Neural cell (in vitro differentiated cells): ENCODE data around the gene MEGF11. TPM values are rescaled to one million over a fixed set of nuclear protein-coding genes. Genes with fewer than 3 reads are reported as not detected.

ENCODE experiments used
- H2AFZ ChIP-seq: fragments of 200-600, 300-800 bp; sonication (generic), shearing (Covaris generic); 2 replicates; pipeline ENCODE4 v1.6.0; 2014; ENCODE audit warnings: low read depth, mild to moderate bottlenecking, antibody characterized with exemption, low read length, moderate library complexity
- H3F3A ChIP-seq: fragments of 200-600 bp; shearing (Covaris generic); 2 replicates; pipeline ENCODE4 v1.6.1; 2016; ENCODE audit warnings: mild to moderate bottlenecking, moderate library complexity, mixed read lengths, antibody characterized with exemption, low read length; ENCODE audit not compliant: insufficient read depth, poor library complexity, severe bottlenecking
- H3K27ac ChIP-seq: fragments of 200-600, 300-800 bp; sonication (generic), shearing (Covaris generic); 2 replicates; pipeline ENCODE4 v1.5.1; 2014; ENCODE audit warnings: mild to moderate bottlenecking, low read length, moderate library complexity
- H3K27me3 ChIP-seq: fragments of 300-800, 200-600 bp; sonication (generic), shearing (Covaris generic); 2 replicates; pipeline ENCODE4 v1.6.0; 2014; ENCODE audit warnings: mild to moderate bottlenecking, low read depth, low read length, moderate library complexity; ENCODE audit not compliant: insufficient read depth
- H3K36me3 ChIP-seq: fragments of 300-800, 200-600 bp; sonication (generic), shearing (Covaris generic); 2 replicates; pipeline ENCODE4 v1.5.1; 2014; ENCODE audit warnings: mild to moderate bottlenecking, antibody characterized with exemption, low read length, moderate library complexity; ENCODE audit not compliant: insufficient read depth
- H3K4me2 ChIP-seq: fragments of 300-800, 200-600 bp; sonication (generic), shearing (Covaris generic); 2 replicates; pipeline ENCODE4 v1.6.0; 2014; ENCODE audit warnings: mild to moderate bottlenecking, low read length
- H3K4me3 ChIP-seq: fragments of 300-800, 200-600 bp; sonication (generic), shearing (Covaris generic); 2 replicates; pipeline ENCODE4 v1.5.1; 2014; ENCODE audit warnings: mild to moderate bottlenecking, low read length, moderate library complexity
- H3K79me2 ChIP-seq: fragments of 200-600 bp; shearing (Covaris generic); replicated peaks from 2 replicates; pipeline ENCODE4 v1.6.0; 2014; ENCODE audit warnings: mild to moderate bottlenecking, low read length, moderate library complexity; ENCODE audit not compliant: insufficient read depth
- H3K9ac ChIP-seq: fragments of 300-800, 200-600 bp; sonication (generic), shearing (Covaris generic); 2 replicates; pipeline ENCODE4 v1.6.1; 2016; ENCODE audit warnings: mild to moderate bottlenecking, low read length, mixed read lengths
- H3K9me2 ChIP-seq: fragments of 200-600 bp; shearing (Covaris generic); 2 replicates; pipeline ENCODE4 v1.6.1; 2016; ENCODE audit warnings: mild to moderate bottlenecking, low read length, mixed read lengths; ENCODE audit not compliant: insufficient read depth
- H3K9me3 ChIP-seq: fragments of 200-600, 300-800 bp; sonication (generic), shearing (Covaris generic); 2 replicates; pipeline ENCODE4 v1.6.1; 2016; ENCODE audit warnings: mild to moderate bottlenecking, mixed run types, low read length, moderate library complexity, mixed read lengths
- H4K20me1 ChIP-seq: fragments of 200-600 bp; shearing (Covaris generic); 2 replicates; pipeline ENCODE4 v1.6.1; 2016; ENCODE audit warnings: mild to moderate bottlenecking, mixed run types; ENCODE audit not compliant: insufficient read depth
- CTCF ChIP-seq: fragments of 450-650 bp; IDR thresholded peaks from 2 replicates; pipeline ENCODE4 v1.5.1; 2014; ENCODE audit warnings: antibody characterized with exemption, mild to moderate bottlenecking, moderate library complexity; ENCODE audit not compliant: poor library complexity, severe bottlenecking
- EP300 ChIP-seq: fragments of 450-650 bp; conservative IDR thresholded peaks from 2 replicates; pipeline ENCODE4 v1.6.1; 2014; ENCODE audit warnings: antibody characterized with exemption, mild to moderate bottlenecking, moderate library complexity; ENCODE audit not compliant: poor library complexity, severe bottlenecking
- EZH2 ChIP-seq: fragments of 200-600, 300-800 bp; shearing (Covaris generic), sonication (generic); IDR thresholded peaks from 2 replicates; pipeline ENCODE4 v1.6.1; 2014; ENCODE audit warnings: antibody characterized with exemption, low read length, borderline replicate concordance, mild to moderate bottlenecking; ENCODE audit not compliant: insufficient read depth, poor library complexity, severe bottlenecking
- MXI1 ChIP-seq: fragments of 450-650 bp; conservative IDR thresholded peaks from 2 replicates; pipeline ENCODE4 v1.6.1; 2014; ENCODE audit warnings: antibody characterized with exemption, mild to moderate bottlenecking; ENCODE audit not compliant: poor library complexity, severe bottlenecking
- POLR2AphosphoS5 ChIP-seq: IDR thresholded peaks from 2 replicates; pipeline ENCODE4 v1.6.1; 2012
- RAD21 ChIP-seq: fragments of 450-650 bp; conservative IDR thresholded peaks from 2 replicates; pipeline ENCODE4 v1.6.1; 2014; ENCODE audit warnings: antibody characterized with exemption, mild to moderate bottlenecking, moderate library complexity
- REST ChIP-seq: IDR thresholded peaks from 2 replicates; pipeline ENCODE4 v1.6.1; 2012; ENCODE audit warnings: borderline replicate concordance
- SMC3 ChIP-seq: fragments of 450-650 bp; conservative IDR thresholded peaks from 2 replicates; pipeline ENCODE4 v1.6.1; 2014; ENCODE audit warnings: antibody characterized with exemption, mild to moderate bottlenecking, moderate library complexity; ENCODE audit not compliant: poor library complexity
- TAF1 ChIP-seq: IDR thresholded peaks from 2 replicates; pipeline ENCODE4 v1.6.1; 2012; ENCODE audit warnings: low read depth
- polyA plus RNA-seq: library from polyadenylated mRNA; depleted of rRNA; stranded (reverse); fragments of >200 nt; gene quantifications from 2 replicates; pipeline ENCODE4 v1.2.3, GENCODE V29; 2014

The MEGF11 gene
- polyA plus RNA-seq, 1 donor from 2014 or later, result 0.64 TPM

GRCh38 chr15:66149871-66150270 is 103.7 kb downstream of the MEGF11 start:
- no peaks in the 10 kb centered on the region for H4K20me1 ChIP-seq
- no peaks in the 10 kb centered on the region for H3K36me3 ChIP-seq
- no peaks in the 10 kb centered on the region for H3K27me3 ChIP-seq
- no peak overlapping the region for H2AFZ ChIP-seq
- no peaks in the 10 kb centered on the region for H3K9me2 ChIP-seq
- H3K79me2 ChIP-seq, result no peaks in the 10 kb centered on the region
- no peak overlapping the region for H3K4me3 ChIP-seq
- H3K9me3 ChIP-seq, result no peaks in the 10 kb centered on the region
- H3K4me2 ChIP-seq, result no peak overlapping the region
- TF ChIP-seq RAD21 (no peak), SMC3 (no peak), TAF1 (no peak), EZH2 (no peak), EP300 (no peak), REST (no peak), POLR2AphosphoS5 (no peak), MXI1 (no peak), CTCF (no peak)
- H3K27ac ChIP-seq, result no peak overlapping the region
- no peak overlapping the region for H3K9ac ChIP-seq
- no peaks in the 10 kb centered on the region for H3F3A ChIP-seq

- Histone ChIP-seq H3K9ac (no peak overlapping the region), H3K4me2 (no peak overlapping the region), H3K27ac (no peak overlapping the region), H4K20me1 (no peaks in the 10 kb centered on the region), H2AFZ (no peak overlapping the region), H3K9me3 (no peaks in the 10 kb centered on the region), H3K36me3 (no peaks in the 10 kb centered on the region), H3K4me3 (no peak overlapping the region), H3K27me3 (no peaks in the 10 kb centered on the region), H3F3A (no peaks in the 10 kb centered on the region), H3K79me2 (no peaks in the 10 kb centered on the region), H3K9me2 (no peaks in the 10 kb centered on the region)
- TF ChIP-seq EZH2 (no peak), POLR2AphosphoS5 (no peak), CTCF (no peak)
Measured at GRCh38 chr15:66148187-66148586, 105.4 kb downstream of the MEGF11 start.
